Neural crest cell (in vitro differentiated cells): ENCODE data around the gene LMTK3. TPM values are rescaled to one million over a fixed set of nuclear protein-coding genes. Genes with fewer than 3 reads are reported as not detected.

Experiments
- DNase-seq: peaks from one replicate; pipeline ENCODE4 v3.0.0; 2021; ENCODE audit warnings: low read depth, mixed read lengths, low spot score
- H3K27ac Mint-ChIP-seq: one replicate; pipeline ENCODE4 v1.8.0; 2021; ENCODE audit warnings: mild to moderate bottlenecking, mixed read lengths; ENCODE audit not compliant: unreplicated experiment
- H3K27me3 Mint-ChIP-seq: 2 replicates; pipeline ENCODE4 v1.8.0; 2021; ENCODE audit warnings: low read depth, mild to moderate bottlenecking, mixed read lengths
- H3K36me3 Mint-ChIP-seq: 2 replicates; pipeline ENCODE4 v1.8.0; 2021; ENCODE audit warnings: low read depth, mild to moderate bottlenecking, mixed read lengths
- H3K4me1 Mint-ChIP-seq: 2 replicates; pipeline ENCODE4 v1.8.0; 2021; ENCODE audit warnings: mixed read lengths
- H3K4me3 Mint-ChIP-seq: one replicate; pipeline ENCODE4 v1.8.0; 2021; ENCODE audit warnings: mild to moderate bottlenecking, mixed read lengths
- H3K9me3 Mint-ChIP-seq: 2 replicates; pipeline ENCODE4 v1.8.0; 2021; ENCODE audit warnings: mixed read lengths
- CTCF ChIP-seq: fragments of 200-600 bp; sonication (generic); conservative IDR thresholded peaks from 2 replicates; pipeline ENCODE4 v1.5.0; 2021; ENCODE audit warnings: antibody characterized with exemption, mild to moderate bottlenecking
- total RNA-seq: library from RNA; stranded (reverse); gene quantifications from 2 replicates; pipeline ENCODE4 v1.2.1, GENCODE V29; 2021

LMTK3 gene
- total RNA-seq, 1 donor from 2014 or later, result 3.1 TPM

GRCh38 chr19:48509467-48510194 lies 2.0 kb downstream of the LMTK3 start:
- no peak for DNase-seq
- no peak for TF ChIP-seq CTCF
- no peaks in the 10 kb centered on the region for H3K9me3 Mint-ChIP-seq
- H3K4me1 Mint-ChIP-seq, result peaks cover 14% of the 10 kb centered on the region
- no peaks in the 10 kb centered on the region for H3K36me3 Mint-ChIP-seq
- H3K27ac Mint-ChIP-seq, result no peak overlapping the region
- H3K4me3 Mint-ChIP-seq, result peak overlapping the region; percentile 54
- peaks cover 36% of the 10 kb centered on the region for H3K27me3 Mint-ChIP-seq

GRCh38 chr19:48508729-48509411 lies 2.8 kb downstream of the LMTK3 start:
- Mint-ChIP-seq H3K36me3 (no peaks in the 10 kb centered on the region), H3K4me1 (peaks cover 10% of the 10 kb centered on the region), H3K4me3 (no peak overlapping the region), H3K27me3 (peaks cover 34% of the 10 kb centered on the region), H3K27ac (no peak overlapping the region), H3K9me3 (no peaks in the 10 kb centered on the region)
- TF ChIP-seq CTCF, result no peak
- DNase-seq, result no peak

GRCh38 chr19:48507911-48508439 lies 3.7 kb downstream of the LMTK3 start:
- no peak for DNase-seq
- no peaks in the 10 kb centered on the region for H3K36me3 Mint-ChIP-seq
- H3K4me3 Mint-ChIP-seq, result peak overlapping the region; percentile 11
- H3K27me3 Mint-ChIP-seq, result peaks cover 34% of the 10 kb centered on the region
- H3K9me3 Mint-ChIP-seq, result no peaks in the 10 kb centered on the region
- H3K27ac Mint-ChIP-seq, result no peak overlapping the region
- no peak for TF ChIP-seq CTCF
- H3K4me1 Mint-ChIP-seq, result peaks cover 8% of the 10 kb centered on the region

- TF ChIP-seq CTCF, result peak; percentile 64
- Mint-ChIP-seq H3K36me3 (no peaks in the 10 kb centered on the region), H3K4me1 (peaks cover 8% of the 10 kb centered on the region), H3K9me3 (no peaks in the 10 kb centered on the region), H3K27ac (no peak overlapping the region), H3K27me3 (peaks cover 47% of the 10 kb centered on the region), H3K4me3 (no peak overlapping the region)
- no peak for DNase-seq
Measured at GRCh38 chr19:48506138-48506733, 5.4 kb downstream of the LMTK3 start.

- no peaks in the 10 kb centered on the region for H3K9me3 Mint-ChIP-seq
- no peaks in the 10 kb centered on the region for H3K36me3 Mint-ChIP-seq
- no peak for DNase-seq
- H3K4me3 Mint-ChIP-seq, result no peak overlapping the region
- no peak overlapping the region for H3K27ac Mint-ChIP-seq
- TF ChIP-seq CTCF, result no peak
- no peaks in the 10 kb centered on the region for H3K4me1 Mint-ChIP-seq
- peaks cover 31% of the 10 kb centered on the region for H3K27me3 Mint-ChIP-seq
Measured at GRCh38 chr19:48502350-48503018, 9.2 kb downstream of the LMTK3 start.
